Hepatocyte (in vitro differentiated cells): ENCODE measurements around the gene FAM216A.

Source experiments
- CTCF ChIP-seq: fragments of 200-600 bp; sonication (generic); IDR thresholded peaks from 2 replicates; pipeline ENCODE4 v1.5.1; 2016; ENCODE audit warnings: antibody characterized with exemption, mild to moderate bottlenecking; ENCODE audit not compliant: poor library complexity
- EZH2 ChIP-seq: fragments of 200-600 bp; sonication (generic); IDR thresholded peaks from 2 replicates; pipeline ENCODE4 v1.6.1; 2016; ENCODE audit warnings: antibody characterized with exemption, mild to moderate bottlenecking, borderline replicate concordance

- TF ChIP-seq CTCF (no peak), EZH2 (no peak)
Measured at GRCh38 chr12:110466791-110467190, 1.9 kb upstream of the FAM216A start.
